OCI-LY1 (cell line): Measurements from ENCODE around the gene YAP1.

ENCODE experiments used
- EZH2 ChIP-seq: fragments of 200-600 bp; sonication (generic), shearing (Covaris generic); IDR thresholded peaks from 2 replicates; pipeline ENCODE4 v1.8.0; 2017; ENCODE audit warnings: borderline replicate concordance, mixed run types, mild to moderate bottlenecking, antibody characterized with exemption, low read length, moderate library complexity, mixed read lengths
- TF ChIP-seq, protein P1 (sequence below): fragments of 200-600 bp; sonication (generic), shearing (Covaris generic); IDR thresholded peaks from 2 replicates; pipeline ENCODE4 v1.5.1; 2017; ENCODE audit warnings: mild to moderate bottlenecking, antibody characterized with exemption, low read length, moderate library complexity, mixed read lengths

DNA sequence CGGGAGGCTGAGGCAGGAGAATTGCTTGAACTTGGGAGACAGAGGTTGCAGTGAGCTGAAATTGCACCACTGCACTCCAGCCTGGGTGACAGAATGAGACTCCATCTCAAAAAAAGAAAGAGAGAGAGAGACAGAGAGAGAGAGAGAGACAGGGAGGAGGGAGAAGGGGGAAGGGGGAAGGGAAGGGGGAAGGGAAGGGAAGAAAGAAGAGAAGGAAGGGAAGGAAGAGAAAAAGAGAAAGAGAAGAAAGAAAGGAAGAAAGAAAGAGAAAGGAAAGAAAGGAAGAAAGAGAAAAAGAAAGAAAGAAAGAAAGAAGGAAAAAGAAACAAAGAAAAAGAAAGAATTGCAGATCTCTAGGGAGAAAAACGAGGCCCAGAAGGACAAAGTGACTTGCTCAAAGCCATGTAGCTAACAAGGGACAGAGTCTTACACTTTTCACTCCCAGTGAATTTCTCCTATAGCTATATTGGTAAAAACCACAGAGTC lies 133.2 kb downstream of the YAP1 start:
- TF ChIP-seq, protein P1, sequence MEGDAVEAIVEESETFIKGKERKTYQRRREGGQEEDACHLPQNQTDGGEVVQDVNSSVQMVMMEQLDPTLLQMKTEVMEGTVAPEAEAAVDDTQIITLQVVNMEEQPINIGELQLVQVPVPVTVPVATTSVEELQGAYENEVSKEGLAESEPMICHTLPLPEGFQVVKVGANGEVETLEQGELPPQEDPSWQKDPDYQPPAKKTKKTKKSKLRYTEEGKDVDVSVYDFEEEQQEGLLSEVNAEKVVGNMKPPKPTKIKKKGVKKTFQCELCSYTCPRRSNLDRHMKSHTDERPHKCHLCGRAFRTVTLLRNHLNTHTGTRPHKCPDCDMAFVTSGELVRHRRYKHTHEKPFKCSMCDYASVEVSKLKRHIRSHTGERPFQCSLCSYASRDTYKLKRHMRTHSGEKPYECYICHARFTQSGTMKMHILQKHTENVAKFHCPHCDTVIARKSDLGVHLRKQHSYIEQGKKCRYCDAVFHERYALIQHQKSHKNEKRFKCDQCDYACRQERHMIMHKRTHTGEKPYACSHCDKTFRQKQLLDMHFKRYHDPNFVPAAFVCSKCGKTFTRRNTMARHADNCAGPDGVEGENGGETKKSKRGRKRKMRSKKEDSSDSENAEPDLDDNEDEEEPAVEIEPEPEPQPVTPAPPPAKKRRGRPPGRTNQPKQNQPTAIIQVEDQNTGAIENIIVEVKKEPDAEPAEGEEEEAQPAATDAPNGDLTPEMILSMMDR: no peak
- TF ChIP-seq EZH2: no peak
